Measurements from ENCODE around the gene EPS15.
"Not testable (repeated sequence)": the region's sequence is repeated elsewhere in the genome, so short reads cannot be mapped to it uniquely, and the experiment has no call there.

Gene EPS15

GRCh38 chr1:51328926-51329325 lies 190.1 kb downstream of the EPS15 start:
- DNase-seq, result no peak

GRCh38 chr1:51328279-51328678 lies 190.8 kb downstream of the EPS15 start:
- DNase-seq, result no peak

- no peak for DNase-seq
These were observed 191.7 kb downstream of the EPS15 start for GRCh38 chr1:51327386-51327785.

- DNase-seq, result no peak
These were observed 192.2 kb downstream of the EPS15 start for GRCh38 chr1:51326839-51327238.

GRCh38 chr1:51325878-51326755 lies 192.9 kb downstream of the EPS15 start:
- DNase-seq, result no peak

- DNase-seq, result no peak
These were observed 193.7 kb downstream of the EPS15 start for GRCh38 chr1:51325391-51325790.

- not testable (repeated sequence) for DNase-seq
These were observed 194.1 kb downstream of the EPS15 start for GRCh38 chr1:51325011-51325385.

GRCh38 chr1:51324251-51325010 lies 194.6 kb downstream of the EPS15 start:
- DNase-seq, result no peak

- DNase-seq, result no peak
These were observed 195.3 kb downstream of the EPS15 start for GRCh38 chr1:51323778-51324177.

- no peak for DNase-seq
These were observed 196.5 kb downstream of the EPS15 start for GRCh38 chr1:51322417-51323101.

- no peak for DNase-seq
These were observed 197.2 kb downstream of the EPS15 start for GRCh38 chr1:51321924-51322280.

- DNase-seq, result no peak
These were observed 197.8 kb downstream of the EPS15 start for GRCh38 chr1:51320967-51321923.

- no peak for DNase-seq
These were observed 201.3 kb downstream of the EPS15 start for GRCh38 chr1:51317798-51318197.

- no peak for DNase-seq
These were observed 202.3 kb downstream of the EPS15 start for GRCh38 chr1:51316846-51317120.

GRCh38 chr1:51316113-51316845 lies 202.8 kb downstream of the EPS15 start:
- DNase-seq, result no peak

GRCh38 chr1:51314974-51315373 lies 204.1 kb downstream of the EPS15 start:
- no peak for DNase-seq

GRCh38 chr1:51313961-51314777 lies 204.9 kb downstream of the EPS15 start:
- DNase-seq, result no peak

- DNase-seq, result no peak
These were observed 205.7 kb downstream of the EPS15 start for GRCh38 chr1:51313268-51313852.

- DNase-seq, result no peak
These were observed 206.3 kb downstream of the EPS15 start for GRCh38 chr1:51312718-51313117.

GRCh38 chr1:51311826-51312225 lies 207.2 kb downstream of the EPS15 start:
- no peak for DNase-seq
